ENCODE results near the gene PDCD6IP. TPM values are rescaled to one million over a fixed set of nuclear protein-coding genes. Genes with fewer than 3 reads are reported as not detected.

Gene PDCD6IP
- total and polyA plus RNA-seq, 2 experiments from 2014 or later, result 197 to 214 TPM

DNA sequence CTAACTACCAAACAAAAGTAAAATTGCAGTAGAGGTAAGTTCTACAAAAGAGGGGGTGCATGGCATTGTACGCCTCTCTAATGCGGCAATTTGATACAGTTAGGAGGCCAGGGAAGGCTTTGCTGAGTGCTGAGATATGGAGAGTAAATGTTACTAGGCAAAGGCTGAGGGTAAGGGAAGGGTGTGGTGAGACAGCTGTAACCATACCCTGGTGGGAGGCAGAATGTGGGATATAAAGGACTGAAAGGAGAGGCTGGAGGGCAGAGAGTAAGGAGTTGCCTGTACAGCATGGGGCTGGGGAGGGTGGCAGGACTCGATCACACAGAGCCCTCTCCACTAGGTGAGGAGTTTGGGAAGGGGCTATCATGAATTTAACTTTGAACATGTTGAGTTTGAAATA is 106.3 kb downstream of the PDCD6IP start:
- TF ChIP-seq EZH2 (IDR thresholded peaks at IDR 0.05; ENCODE audit: insufficient read depth, poor library complexity, severe bottlenecking), result no peak
- no peak for TF ChIP-seq EZH2phosphoT487 (IDR thresholded peaks at IDR 0.05; ENCODE audit: insufficient read depth, low read depth)
- H3K27ac ChIP-seq, result no peak overlapping the region
- no peaks in the 10 kb centered on the region for H3K9me3 ChIP-seq (ENCODE audit: low read depth)
- in situ Hi-C loops (cut with MboI), result no loop called here
- no peak overlapping the region for H2AFZ ChIP-seq
- H3F3A ChIP-seq (ENCODE audit: insufficient read depth), result no peaks in the 10 kb centered on the region
- H3K27me3 ChIP-seq (replicated peaks; ENCODE audit: insufficient read depth), result no peaks in the 10 kb centered on the region; the same call in 1 of the 2 replicates
- no peaks in the 10 kb centered on the region for H3K36me3 ChIP-seq (ENCODE audit: low read depth)
- no peaks in the 10 kb centered on the region for H3K9me2 ChIP-seq (ENCODE audit: insufficient read depth)
- 41 to 49% methylated on average over 3 of the region's 3 CpGs for WGBS, 2 experiments (ENCODE audit: low coverage in 1 of 2, low lambda C conversion rate in 2 of 2, missing lambda C conversion rate in 2 of 2)
- DNase-seq, result no peak
- no peak overlapping the region for H3K4me3 ChIP-seq
- no peaks in the 10 kb centered on the region for H3K4me1 ChIP-seq (ENCODE audit: insufficient read depth)
- H3K9ac ChIP-seq, result no peak overlapping the region
- no peaks in the 10 kb centered on the region for H3K79me2 ChIP-seq (ENCODE audit: insufficient read depth)
- H3K4me2 ChIP-seq (ENCODE audit: unreplicated experiment), result no peak overlapping the region
- H4K20me1 ChIP-seq (ENCODE audit: insufficient read depth), result no peaks in the 10 kb centered on the region

DNA sequence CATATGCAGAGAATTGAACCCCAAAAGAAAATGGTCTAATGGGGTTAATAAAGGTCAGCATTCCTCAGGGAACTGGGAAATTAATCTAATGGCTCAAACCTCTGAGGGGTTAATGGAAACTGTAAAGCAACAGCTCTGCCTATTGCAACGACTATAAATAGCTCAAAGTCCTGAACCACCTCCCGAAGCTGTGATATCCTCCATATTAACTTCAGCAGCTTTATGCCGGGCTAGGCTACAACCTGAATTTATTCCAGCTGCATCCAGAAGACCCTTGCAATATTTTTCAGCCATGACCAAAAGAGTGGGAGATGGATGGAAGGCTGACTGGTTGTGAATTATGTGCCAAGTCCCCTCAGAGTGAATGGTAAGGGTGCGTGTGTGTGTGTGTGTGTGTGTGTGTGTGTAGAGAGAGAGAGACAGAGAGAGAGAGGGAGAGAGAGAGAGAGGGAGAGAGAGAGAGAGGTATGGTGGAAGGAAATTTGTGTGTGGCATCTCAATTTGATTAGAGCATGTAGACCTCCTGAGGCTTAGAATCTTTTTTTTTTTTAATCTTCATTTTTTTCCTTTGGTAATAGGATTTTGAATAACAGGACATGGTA is 109.9 kb downstream of the PDCD6IP start:
- no peak overlapping the region for H3K4me2 ChIP-seq (ENCODE audit: unreplicated experiment)
- in situ Hi-C loops (cut with MboI), result no loop called here
- no peak for TF ChIP-seq EZH2phosphoT487 (IDR thresholded peaks at IDR 0.05; ENCODE audit: insufficient read depth, low read depth)
- no peak for TF ChIP-seq EZH2 (IDR thresholded peaks at IDR 0.05; ENCODE audit: insufficient read depth, poor library complexity, severe bottlenecking)
- no peaks in the 10 kb centered on the region for H3K79me2 ChIP-seq (ENCODE audit: insufficient read depth)
- 22 to 23% methylated on average over 4 of the region's 4 CpGs for WGBS, 2 experiments (ENCODE audit: low coverage in 1 of 2, low lambda C conversion rate in 2 of 2, missing lambda C conversion rate in 2 of 2)
- no peaks in the 10 kb centered on the region for H4K20me1 ChIP-seq (ENCODE audit: insufficient read depth)
- no peak for DNase-seq
- H3K27ac ChIP-seq, result no peak overlapping the region
- no peak overlapping the region for H3K9ac ChIP-seq
- no peak overlapping the region for H3K4me3 ChIP-seq
- no peaks in the 10 kb centered on the region for H3K9me2 ChIP-seq (ENCODE audit: insufficient read depth)
- no peaks in the 10 kb centered on the region for H3K9me3 ChIP-seq (ENCODE audit: low read depth)
- peaks cover 10% of the 10 kb centered on the region for H3K4me1 ChIP-seq (ENCODE audit: insufficient read depth)
- H3K36me3 ChIP-seq (ENCODE audit: low read depth), result no peaks in the 10 kb centered on the region
- H3F3A ChIP-seq (ENCODE audit: insufficient read depth), result no peaks in the 10 kb centered on the region
- no peaks in the 10 kb centered on the region; the same call in 1 of the 2 replicates for H3K27me3 ChIP-seq (replicated peaks; ENCODE audit: insufficient read depth)
- H2AFZ ChIP-seq, result no peak overlapping the region

DNA sequence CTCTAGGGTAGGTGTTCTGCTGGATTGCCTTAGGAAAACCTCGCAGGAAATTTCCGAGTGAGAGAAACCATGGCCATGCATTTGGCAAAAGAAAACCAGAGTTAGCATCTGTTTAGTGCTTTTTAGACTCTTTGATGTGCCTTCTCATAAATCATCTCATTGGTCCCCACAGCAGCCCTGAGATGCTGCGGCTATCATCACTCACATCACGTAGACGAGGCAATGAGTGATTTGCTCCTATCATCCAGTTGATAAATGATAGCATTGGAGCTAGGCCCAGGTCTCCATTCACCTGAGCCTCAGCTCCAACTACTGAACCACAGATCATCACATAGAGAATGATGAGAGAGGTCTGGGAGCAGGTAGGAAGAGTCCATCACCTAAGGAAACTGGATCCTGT is 111.1 kb downstream of the PDCD6IP start:
- 23 to 24% methylated on average over 5 of the region's 5 CpGs for WGBS, 2 experiments (ENCODE audit: low coverage in 1 of 2, low lambda C conversion rate in 2 of 2, missing lambda C conversion rate in 2 of 2)
- peaks cover 10% of the 10 kb centered on the region for H3K4me1 ChIP-seq (ENCODE audit: insufficient read depth)
- no peak for DNase-seq
- H3K36me3 ChIP-seq (ENCODE audit: low read depth), result no peaks in the 10 kb centered on the region
- no peaks in the 10 kb centered on the region for H3K9me3 ChIP-seq (ENCODE audit: low read depth)
- H3K27me3 ChIP-seq (replicated peaks; ENCODE audit: insufficient read depth), result no peaks in the 10 kb centered on the region
- H3K9me2 ChIP-seq (ENCODE audit: insufficient read depth), result no peaks in the 10 kb centered on the region
- H3K4me2 ChIP-seq (ENCODE audit: unreplicated experiment), result no peak overlapping the region
- no peak overlapping the region for H3K9ac ChIP-seq
- no peaks in the 10 kb centered on the region for H3F3A ChIP-seq (ENCODE audit: insufficient read depth)
- no peak overlapping the region for H3K27ac ChIP-seq
- TF ChIP-seq EZH2 (IDR thresholded peaks at IDR 0.05; ENCODE audit: insufficient read depth, poor library complexity, severe bottlenecking) (no peak), EZH2phosphoT487 (IDR thresholded peaks at IDR 0.05; ENCODE audit: insufficient read depth, low read depth) (no peak)
- no peaks in the 10 kb centered on the region for H3K79me2 ChIP-seq (ENCODE audit: insufficient read depth)
- H2AFZ ChIP-seq, result no peak overlapping the region
- H4K20me1 ChIP-seq (ENCODE audit: insufficient read depth), result no peaks in the 10 kb centered on the region
- no peak overlapping the region for H3K4me3 ChIP-seq
- in situ Hi-C loops (cut with MboI), result no loop called here

DNA sequence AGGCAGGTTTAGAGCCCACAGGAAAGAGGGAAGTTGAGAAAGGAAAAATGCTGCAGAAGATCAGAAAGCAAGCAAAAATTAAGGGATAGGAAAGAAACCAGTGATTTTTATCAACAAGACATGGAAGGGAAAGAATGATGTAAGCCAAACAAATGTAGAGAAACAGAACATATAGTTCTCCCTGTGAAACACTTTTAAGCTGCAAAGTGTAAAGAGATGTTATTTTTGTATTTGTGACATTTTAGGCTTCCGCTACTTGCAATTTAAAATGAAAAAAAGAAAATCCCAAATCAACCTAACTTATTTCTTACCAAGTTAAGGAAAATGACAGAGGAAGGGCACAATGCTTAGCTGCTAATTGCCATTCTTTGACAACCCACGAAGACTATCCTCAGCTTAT is 111.6 kb downstream of the PDCD6IP start:
- Histone ChIP-seq H4K20me1 (ENCODE audit: insufficient read depth) (no peaks in the 10 kb centered on the region), H2AFZ (no peak overlapping the region), H3K4me3 (no peak overlapping the region), H3K27me3 (replicated peaks; ENCODE audit: insufficient read depth) (no peaks in the 10 kb centered on the region), H3K36me3 (ENCODE audit: low read depth) (no peaks in the 10 kb centered on the region), H3F3A (ENCODE audit: insufficient read depth) (no peaks in the 10 kb centered on the region), H3K79me2 (ENCODE audit: insufficient read depth) (no peaks in the 10 kb centered on the region), H3K4me2 (ENCODE audit: unreplicated experiment) (no peak overlapping the region), H3K9me3 (ENCODE audit: low read depth) (no peaks in the 10 kb centered on the region), H3K27ac (no peak overlapping the region), H3K4me1 (ENCODE audit: insufficient read depth) (peaks cover 10% of the 10 kb centered on the region), H3K9ac (no peak overlapping the region), H3K9me2 (ENCODE audit: insufficient read depth) (no peaks in the 10 kb centered on the region)
- TF ChIP-seq EZH2 (IDR thresholded peaks at IDR 0.05; ENCODE audit: insufficient read depth, poor library complexity, severe bottlenecking) (no peak), EZH2phosphoT487 (IDR thresholded peaks at IDR 0.05; ENCODE audit: insufficient read depth, low read depth) (no peak)
- 51 to 58% methylated on average over 2 of the region's 2 CpGs for WGBS, 2 experiments (ENCODE audit: low coverage in 1 of 2, low lambda C conversion rate in 2 of 2, missing lambda C conversion rate in 2 of 2)
- DNase-seq, result no peak
- in situ Hi-C loops (cut with MboI), result no loop called here

All from GM23248 (cell line).